GM19099 (cell line): ENCODE data around the gene DDX1.

Experiments used
- POLR2A ChIP-seq: IDR thresholded peaks from 3 replicates; pipeline ENCODE4 v1.6.1; 2011; ENCODE audit warnings: low read depth; ENCODE audit not compliant: insufficient read length; ENCODE audit errors: extremely low read depth

Gene DDX1

DNA sequence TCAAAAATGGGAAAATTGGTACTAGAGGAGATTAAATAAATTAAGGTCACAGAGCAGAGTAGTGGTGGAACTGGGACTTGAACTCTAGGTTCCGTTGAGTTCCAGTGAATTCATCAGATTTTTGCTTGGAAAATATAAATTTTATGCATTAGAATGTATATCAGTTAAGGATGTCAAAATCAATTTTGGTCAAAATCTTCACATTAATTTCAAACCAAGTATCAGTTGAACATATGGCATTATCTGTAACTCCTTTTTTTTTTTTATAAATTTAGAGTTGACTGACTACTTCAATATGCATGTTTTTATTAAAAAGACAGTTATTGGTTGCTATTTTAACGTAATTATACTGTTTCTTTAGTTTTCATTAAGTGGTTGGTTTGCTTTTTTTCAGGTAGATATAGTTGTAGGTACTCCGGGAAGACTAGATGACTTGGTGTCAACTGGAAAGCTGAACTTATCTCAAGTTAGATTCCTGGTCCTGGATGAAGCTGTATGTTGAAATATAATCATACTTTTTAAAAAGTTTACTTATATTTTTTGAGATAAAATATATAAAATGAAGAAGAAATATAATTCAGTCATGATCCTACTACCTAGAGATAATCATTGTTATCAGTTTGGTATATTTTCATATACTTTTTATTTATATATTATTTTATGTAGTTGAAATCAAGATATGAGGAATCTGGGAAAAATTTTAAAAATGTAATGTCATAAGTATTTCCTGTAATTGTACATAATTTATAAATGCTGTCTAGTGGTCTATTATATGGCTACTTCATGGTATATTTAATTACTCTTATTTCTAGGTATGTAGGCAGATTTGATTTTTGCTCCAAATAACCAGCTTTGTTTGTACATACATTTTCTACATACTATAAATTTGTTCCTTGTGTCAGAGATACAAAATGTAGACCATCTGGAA is 25.4 kb downstream of the DDX1 start:
- TF ChIP-seq POLR2A, result no peak

GRCh38 chr2:15617778-15618448 is 26.2 kb downstream of the DDX1 start:
- TF ChIP-seq POLR2A, result no peak

DNA sequence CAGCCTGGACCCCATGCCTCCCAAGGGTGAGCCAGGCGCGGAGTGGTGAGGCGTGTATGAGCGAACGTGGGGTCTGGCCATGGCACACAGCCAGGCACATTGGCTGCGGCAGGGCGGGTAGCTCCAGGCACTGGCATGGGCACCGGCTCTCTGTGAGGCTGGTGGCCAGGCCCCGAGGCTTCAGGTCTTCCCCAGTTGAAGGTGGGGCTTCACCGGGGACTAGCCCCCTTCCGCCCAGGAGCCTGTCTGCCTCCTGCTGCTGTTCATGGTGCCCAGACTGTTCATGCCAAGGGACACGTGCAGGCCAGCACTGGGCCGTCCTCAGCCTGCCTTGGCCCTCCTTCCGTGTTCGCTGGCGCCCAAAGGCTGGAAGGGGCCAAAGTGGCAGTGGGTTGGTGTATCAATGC is 26.8 kb downstream of the DDX1 start:
- no peak for TF ChIP-seq POLR2A

GRCh38 chr2:15619076-15619475 is 27.4 kb downstream of the DDX1 start:
- TF ChIP-seq POLR2A, result no peak

- TF ChIP-seq POLR2A, result no peak
Observed at GRCh38 chr2:15619510-15619909, 27.8 kb downstream of the DDX1 start.

DNA sequence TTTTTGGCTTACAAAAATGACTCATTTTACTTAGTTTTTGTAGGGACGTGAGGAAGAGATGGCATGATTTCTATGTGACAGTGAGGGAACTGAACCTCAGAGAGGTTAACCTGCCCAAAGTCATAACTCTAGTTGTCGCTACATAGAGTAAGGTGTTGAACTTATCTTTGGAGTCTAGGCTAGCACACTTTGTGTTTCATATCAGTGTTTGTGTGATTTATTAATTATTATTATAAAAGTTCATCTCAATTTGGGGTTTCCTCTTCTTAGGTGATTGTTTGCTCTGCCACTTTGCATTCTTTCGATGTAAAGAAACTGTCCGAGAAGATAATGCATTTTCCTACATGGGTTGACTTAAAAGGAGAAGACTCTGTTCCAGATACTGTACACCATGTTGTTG is 28.3 kb downstream of the DDX1 start:
- TF ChIP-seq POLR2A, result no peak

GRCh38 chr2:15620340-15620739 is 28.7 kb downstream of the DDX1 start:
- no peak for TF ChIP-seq POLR2A

DNA sequence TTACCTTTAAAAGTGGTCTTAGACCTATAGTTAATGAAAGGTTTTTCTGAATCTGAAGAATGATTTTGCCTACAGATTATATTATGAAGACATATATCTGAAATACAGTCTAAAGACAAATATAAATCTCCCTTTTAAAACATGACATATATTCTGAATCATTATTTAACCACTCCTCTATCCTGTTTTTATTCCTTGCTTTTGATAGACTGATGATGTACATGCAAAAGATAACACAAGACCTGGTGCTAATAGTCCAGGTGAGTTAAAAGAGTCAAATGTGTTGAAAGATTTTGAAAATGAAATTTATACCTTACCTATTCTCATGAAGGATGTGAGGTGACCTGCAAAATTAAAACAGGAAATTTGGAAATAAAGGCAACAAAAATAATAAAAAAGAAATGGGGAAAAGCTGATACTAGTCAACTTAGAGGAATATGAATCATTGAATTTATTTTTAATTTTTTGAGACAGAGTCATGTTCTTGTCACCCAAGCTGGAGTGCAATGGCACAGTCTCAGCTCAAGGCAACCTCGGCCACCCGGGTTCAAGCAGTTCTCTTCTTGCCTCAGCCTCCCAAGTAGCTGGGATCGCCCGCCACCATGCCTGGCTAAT is 29.3 kb downstream of the DDX1 start:
- TF ChIP-seq POLR2A, result no peak

- no peak for TF ChIP-seq POLR2A
Observed at GRCh38 chr2:15622214-15622613, 30.5 kb downstream of the DDX1 start.

- no peak for TF ChIP-seq POLR2A
Observed at GRCh38 chr2:15622614-15623480, 31.2 kb downstream of the DDX1 start.

DNA sequence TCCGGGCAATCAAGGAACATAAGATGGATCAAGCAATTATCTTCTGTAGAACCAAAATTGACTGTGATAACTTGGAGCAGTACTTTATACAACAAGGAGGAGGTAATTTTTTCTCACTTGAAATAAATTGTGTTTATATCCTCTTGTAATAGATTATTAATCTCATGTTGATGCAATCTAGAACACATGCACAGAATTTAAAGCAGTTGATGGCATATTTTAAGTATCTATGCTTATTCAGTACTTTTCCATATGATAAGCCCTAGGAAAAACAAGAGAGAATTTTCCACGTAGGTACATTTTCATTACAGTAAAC is 31.8 kb downstream of the DDX1 start:
- TF ChIP-seq POLR2A, result no peak

GRCh38 chr2:15623898-15624541 is 32.4 kb downstream of the DDX1 start:
- TF ChIP-seq POLR2A, result no peak

DNA sequence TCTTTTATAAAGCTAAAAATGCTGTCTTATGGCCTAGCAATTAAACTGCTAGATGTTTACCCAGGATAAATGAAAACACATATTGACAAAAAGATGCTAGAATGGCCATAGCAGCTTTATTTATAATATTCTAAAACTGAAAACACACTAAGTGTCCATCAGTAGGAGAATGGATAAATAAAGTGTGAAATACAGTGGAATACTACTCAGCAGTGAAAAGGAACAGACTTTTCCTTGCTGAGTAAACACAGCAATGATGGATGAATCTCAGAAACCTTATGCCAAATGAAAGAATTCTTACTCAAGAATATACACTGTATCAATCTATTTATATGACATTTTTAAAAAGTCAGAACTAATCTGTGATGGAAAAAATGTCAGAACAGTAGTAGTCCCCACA is 33.2 kb downstream of the DDX1 start:
- TF ChIP-seq POLR2A, result no peak

GRCh38 chr2:15625344-15626036 is 33.8 kb downstream of the DDX1 start:
- no peak for TF ChIP-seq POLR2A
